Heart right ventricle (tissue), 12 donors: ENCODE measurements around the gene OR4D9. TPM values are rescaled to one million over a fixed set of nuclear protein-coding genes. Genes with fewer than 3 reads are reported as not detected.

Experiments
- polyA plus RNA-seq, 2 donors: library from polyadenylated mRNA; stranded (reverse); fragments of 200-250 nt; gene quantifications; one replicate each; pipeline ENCODE4 v1.2.3, GENCODE V29; 2013
- total RNA-seq, 10 donors: library from RNA; stranded (reverse); fragmentation: NEBNext Ultra II Directional in 3 of 10; extraction: Animal tissue kit (Norgen Biotek cat#: 25700) in 3 of 10; gene quantifications; one replicate each; pipeline versions ENCODE4 v1.2.1 to v1.2.4, GENCODE V29; 2021 to 2023
- donor health status: ischemic (EF 13 %, LVEDD 7.1; RV severe dilation, severe dysfunction).
- donor health status: healthy with polysubstance abuse.
- donor health status: DM: no; HTN: yes; CAD: no.
- donor health status: DM: no; HTN: no; CAD: no.
- donor health status: ischemic (EF 25% LVEDD 6.9; RV normal size, moderate dysfunction).
- donor health status: ischemic (EF 25% LVEDD 5.7; RV mildly dilated, moderate dysfunction).
- donor health status: healthy.
- donor health status: nonischemic (EF 11% LVEDD 7.7; RV severe dilation, severe dysfunction).
- donor health status: DM: yes; HTN: yes; CAD: no.
- donor health status: PGD.
- donor health status: ischemic (EF 29% LVEDD 5.4; RV normal size, mild dysfunction).
- donor health status: nonischemic (EF 23%, LVEDD 6.1; RV moderate dilation, normal function).

Gene OR4D9
- total and polyA plus RNA-seq, 12 donors: not detected

Other genes starting within 250 kb of the OR4D9 start
- gene OR5AN1, start 152.6 kb upstream of the OR4D9 start, total RNA-seq: not detected
- not detected for gene OR5AN1, start 152.6 kb upstream of the OR4D9 start, polyA plus RNA-seq
- not detected for gene OR5A2, start 85.1 kb upstream of the OR4D9 start, total RNA-seq
- gene OR5A2, start 85.1 kb upstream of the OR4D9 start, polyA plus RNA-seq: not detected
- gene OR5A1, start 75.1 kb upstream of the OR4D9 start, total RNA-seq: not detected
- gene OR5A1, start 75.1 kb upstream of the OR4D9 start, polyA plus RNA-seq: not detected
- not detected for gene OR4D6, start 54.6 kb upstream of the OR4D9 start, total RNA-seq
- gene OR4D6, start 54.6 kb upstream of the OR4D9 start, polyA plus RNA-seq: not detected
- gene OR4D10, start 38.2 kb upstream of the OR4D9 start, total RNA-seq: not detected
- not detected for gene OR4D10, start 38.2 kb upstream of the OR4D9 start, polyA plus RNA-seq
- not detected for gene OR4D11, start 8.0 kb upstream of the OR4D9 start, total RNA-seq
- gene OR4D11, start 8.0 kb upstream of the OR4D9 start, polyA plus RNA-seq: not detected
- 10 to 100 TPM; 30.2 to 46.8 (median 39.3) TPM for gene OSBP, start 104.2 kb downstream of the OR4D9 start, total RNA-seq
- gene OSBP, start 104.2 kb downstream of the OR4D9 start, polyA plus RNA-seq: 10 to 100 TPM; 11.2 to 13.8 TPM
- gene PATL1, start 157.5 kb downstream of the OR4D9 start, total RNA-seq: 10 to 100 TPM; 20.2 to 30.4 (median 25.2) TPM
- gene PATL1, start 157.5 kb downstream of the OR4D9 start, polyA plus RNA-seq: 10 to 100 TPM in 1 of 2 donors, 1 to 10 TPM in 1; 9.0 to 13.8 TPM
- not detected for gene OR10V1, start 202.3 kb downstream of the OR4D9 start, total RNA-seq
- gene OR10V1, start 202.3 kb downstream of the OR4D9 start, polyA plus RNA-seq: not detected
- 10 to 100 TPM in 3 of 10 donors, 1 to 10 TPM in 7; 5.4 to 12.8 (median 8.1) TPM for gene STX3, start 243.8 kb downstream of the OR4D9 start, total RNA-seq
- 10 to 100 TPM; 10.8 to 11.9 TPM for gene STX3, start 243.8 kb downstream of the OR4D9 start, polyA plus RNA-seq